GM12864 (cell line): ENCODE measurements around the gene POLDIP2.

Experiments
- DNase-seq: peaks from one replicate; pipeline ENCODE4 v3.0.0-alpha.2; 2011; ENCODE audit warnings: low read depth
- H3K4me3 ChIP-seq: 2 replicates; pipeline ENCODE4 v1.5.1; 2011; ENCODE audit warnings: mild to moderate bottlenecking, low read depth, low read length, control low read depth
- CTCF ChIP-seq: IDR thresholded peaks from 2 replicates; pipeline ENCODE4 v1.5.1; 2011; ENCODE audit warnings: low read depth, mild to moderate bottlenecking, moderate library complexity, low read length, control low read depth, inconsistent platforms; ENCODE audit errors: missing control alignments

The POLDIP2 gene

GRCh38 chr17:28396635-28397239 is 39.4 kb upstream of the POLDIP2 start:
- TF ChIP-seq CTCF = no peak
- no peak overlapping the region for H3K4me3 ChIP-seq
- DNase-seq = no peak

GRCh38 chr17:28395968-28396367 is 38.6 kb upstream of the POLDIP2 start:
- DNase-seq = no peak
- H3K4me3 ChIP-seq = no peak overlapping the region
- TF ChIP-seq CTCF = no peak

DNA sequence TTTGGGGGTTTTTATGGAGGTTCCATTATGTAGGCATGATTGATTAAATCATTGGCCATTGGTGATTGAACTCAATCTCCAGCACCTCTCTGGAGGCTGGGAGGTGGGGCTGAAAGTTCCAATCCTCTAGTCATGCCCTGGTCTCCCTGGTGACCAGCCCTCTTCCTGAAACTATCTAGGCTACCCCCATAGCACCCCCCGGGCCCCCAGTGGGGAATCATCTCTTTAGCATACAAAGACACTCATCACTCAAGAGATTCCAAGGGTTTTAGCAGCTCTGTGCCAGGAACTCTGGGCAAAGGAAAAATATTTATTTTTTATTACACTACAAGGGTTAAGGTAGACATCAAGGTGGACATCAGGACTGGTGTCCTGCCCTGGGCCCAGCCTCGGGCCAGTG is 38.1 kb upstream of the POLDIP2 start:
- H3K4me3 ChIP-seq = no peak overlapping the region
- no peak for DNase-seq
- no peak for TF ChIP-seq CTCF

GRCh38 chr17:28394337-28395116 is 37.2 kb upstream of the POLDIP2 start:
- no peak for DNase-seq
- H3K4me3 ChIP-seq = no peak overlapping the region
- no peak for TF ChIP-seq CTCF

DNA sequence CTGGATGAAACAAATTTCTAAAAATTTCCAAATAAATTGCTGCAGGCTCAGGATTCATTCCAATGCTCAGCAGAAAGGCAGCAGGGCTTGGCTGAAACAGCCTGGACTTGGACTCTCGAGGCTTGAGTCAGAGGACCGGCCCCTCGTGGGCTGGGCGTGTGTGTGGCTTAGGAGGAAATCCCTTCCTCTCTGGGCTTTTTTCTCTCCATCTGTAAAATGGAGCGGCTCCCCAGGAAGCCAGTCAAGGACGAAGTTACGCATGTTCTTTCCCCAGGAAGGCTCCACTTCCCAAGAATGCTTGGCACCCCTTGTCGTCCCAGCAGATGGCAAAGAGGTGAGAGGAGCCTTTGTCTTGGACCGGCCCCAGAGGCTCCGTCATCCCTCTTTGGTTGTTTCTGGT is 35.2 kb upstream of the POLDIP2 start:
- no peak for TF ChIP-seq CTCF
- H3K4me3 ChIP-seq = no peak overlapping the region
- no peak for DNase-seq

DNA sequence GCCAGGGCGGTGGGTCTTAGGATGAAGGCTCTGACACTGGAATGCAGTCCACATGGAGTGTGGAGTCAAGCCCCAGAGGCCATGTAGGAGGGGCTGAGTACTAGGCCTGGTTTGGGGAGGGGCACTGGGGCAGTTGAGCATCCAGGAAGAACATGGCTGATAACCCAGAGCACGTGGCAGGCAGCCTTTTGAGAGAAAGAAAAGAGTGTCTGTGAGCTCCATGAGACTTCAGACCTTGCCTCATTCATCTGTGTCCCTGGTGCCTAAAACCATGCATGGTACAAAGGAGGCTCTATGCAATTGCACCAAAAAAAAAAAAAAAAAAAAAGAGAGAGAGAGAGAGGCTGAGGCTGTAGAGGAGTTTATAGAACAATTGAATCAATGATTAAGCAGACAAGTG is 34.1 kb upstream of the POLDIP2 start:
- no peak for TF ChIP-seq CTCF
- no peak for DNase-seq
- H3K4me3 ChIP-seq = no peak overlapping the region

DNA sequence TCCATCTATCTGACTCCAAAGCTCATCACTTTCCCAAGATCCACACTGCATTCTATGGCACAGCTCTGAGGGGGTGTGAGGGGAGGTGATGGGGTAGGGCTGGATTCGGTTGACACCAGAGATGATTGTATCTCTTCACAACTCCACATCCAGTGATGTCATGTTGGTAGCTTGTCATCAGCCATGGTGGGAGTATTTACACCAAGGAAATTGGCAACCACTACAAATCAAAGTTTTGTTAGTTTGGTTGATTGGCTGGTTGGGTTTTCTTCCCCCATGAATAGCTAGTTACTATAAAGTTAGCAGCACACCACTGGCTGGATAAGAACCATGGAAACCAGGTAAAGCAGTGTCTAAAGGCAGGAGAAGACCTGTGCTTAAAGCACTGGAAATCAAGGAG is 33.7 kb upstream of the POLDIP2 start:
- DNase-seq = no peak
- no peak overlapping the region for H3K4me3 ChIP-seq
- no peak for TF ChIP-seq CTCF
